GM21723 (cell line): ENCODE results near the gene IER5.
"Not testable (repeated sequence)": the region's sequence is repeated elsewhere in the genome, so short reads cannot be mapped to it uniquely, and the experiment has no call there.

Experiments
- ATAC-seq: cut with Tn5 transposase; IDR thresholded peaks from one replicate; pipeline ENCODE4 v1.9.1; 2021; ENCODE audit warnings: mild to moderate bottlenecking, moderate library complexity; ENCODE audit not compliant: unreplicated experiment

The IER5 gene

GRCh38 chr1:181088079-181089016 lies at the start of gene IER5:
IER5 (plus strand) TSS chr1:181088700; CDS start chr1:181088903, 203 bp downstream.
- peak; percentile 72 for ATAC-seq

GRCh38 chr1:181040284-181040865 lies 48.1 kb upstream of the IER5 start:
- no peak for ATAC-seq

DNA sequence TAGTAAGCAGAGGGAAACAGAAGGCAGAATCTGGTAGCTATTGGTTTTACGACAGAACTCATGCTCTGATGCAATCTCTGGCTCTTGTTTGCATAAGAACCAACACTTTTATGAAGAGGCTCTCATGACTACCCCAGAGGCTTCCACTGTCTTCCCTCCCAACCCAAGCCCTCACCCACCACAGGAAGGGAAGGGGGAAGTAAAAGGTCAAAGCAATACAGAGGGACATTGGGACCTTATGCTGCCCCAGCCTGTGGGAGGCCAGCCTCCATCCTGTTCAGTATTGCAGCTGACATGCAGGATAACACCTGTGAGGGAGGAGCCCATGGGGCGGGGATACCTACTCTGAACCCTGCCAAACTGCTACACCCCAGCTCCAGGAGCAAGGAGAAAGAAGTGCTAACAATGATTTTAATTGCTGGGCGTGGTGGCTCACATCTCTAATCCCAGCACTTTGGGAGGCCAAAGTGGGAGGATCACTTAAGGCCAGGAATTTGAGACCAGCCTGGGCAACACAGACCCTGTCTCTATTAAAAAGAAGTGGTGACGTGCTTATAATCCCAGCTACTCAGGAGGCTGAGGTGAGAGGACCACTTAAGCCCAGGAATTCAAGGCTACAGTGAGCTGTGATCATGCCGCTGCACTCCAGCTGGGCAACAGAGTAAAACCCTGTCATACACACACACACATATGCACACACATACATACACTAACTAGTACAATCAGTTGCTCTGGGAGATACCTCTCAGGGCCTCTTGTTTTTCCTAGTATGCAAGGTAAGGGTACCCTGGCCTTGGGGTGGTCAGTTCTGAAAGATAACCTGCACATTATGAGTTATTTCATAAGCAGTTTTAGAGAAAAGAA lies 45.2 kb upstream of the IER5 start:
- no peak for ATAC-seq

GRCh38 chr1:181044449-181044966 lies 44.0 kb upstream of the IER5 start:
- peak; percentile 79 for ATAC-seq

- ATAC-seq, result not testable (repeated sequence)
Observed at GRCh38 chr1:181045946-181046345, 42.6 kb upstream of the IER5 start.

DNA sequence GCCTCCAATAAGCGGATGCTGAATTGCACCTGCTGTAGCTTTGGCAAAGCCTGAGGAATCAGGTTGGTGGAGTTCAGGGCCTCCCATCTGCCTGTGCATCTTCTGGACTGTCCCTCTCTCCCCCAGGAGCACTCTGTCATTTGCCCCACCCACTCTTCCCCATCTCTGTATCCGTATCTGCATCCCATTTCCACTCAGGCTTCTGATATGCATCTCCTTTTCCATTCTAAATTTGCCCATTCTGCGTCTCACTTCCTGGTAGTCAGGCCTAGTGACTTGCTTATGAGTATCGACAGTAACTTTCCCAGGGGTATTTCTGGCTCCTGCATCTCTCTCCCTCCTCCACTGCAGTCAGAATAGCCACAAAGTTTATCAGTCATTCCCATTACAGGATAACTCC lies 39.1 kb upstream of the IER5 start:
- no peak for ATAC-seq

GRCh38 chr1:181050922-181051321 lies 37.6 kb upstream of the IER5 start:
- no peak for ATAC-seq

GRCh38 chr1:181056560-181056959 lies 31.9 kb upstream of the IER5 start:
- no peak for ATAC-seq

- no peak for ATAC-seq
Observed at GRCh38 chr1:181057079-181057478, 31.4 kb upstream of the IER5 start.

DNA sequence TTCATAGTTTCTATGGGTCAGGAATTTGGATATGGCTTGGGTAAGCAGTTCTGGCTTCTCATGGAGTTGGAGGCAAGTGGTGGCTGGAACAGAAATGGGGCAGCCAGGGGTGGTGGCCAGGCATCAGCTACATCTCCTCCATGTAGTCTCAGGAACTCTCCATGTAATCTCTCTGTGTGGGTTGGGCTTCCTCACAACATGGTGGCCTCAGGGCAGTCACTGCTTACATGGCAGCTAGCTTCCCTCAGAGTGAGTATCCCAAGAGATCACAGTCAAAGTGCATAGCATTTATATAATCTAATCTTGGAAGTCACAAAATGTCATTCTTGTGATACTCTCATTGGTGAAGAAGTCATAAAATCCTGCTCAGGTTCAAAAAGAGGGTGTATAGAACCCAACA lies 29.1 kb upstream of the IER5 start:
- no peak for ATAC-seq

- no peak for ATAC-seq
Observed at GRCh38 chr1:181060066-181060465, 28.4 kb upstream of the IER5 start.

DNA sequence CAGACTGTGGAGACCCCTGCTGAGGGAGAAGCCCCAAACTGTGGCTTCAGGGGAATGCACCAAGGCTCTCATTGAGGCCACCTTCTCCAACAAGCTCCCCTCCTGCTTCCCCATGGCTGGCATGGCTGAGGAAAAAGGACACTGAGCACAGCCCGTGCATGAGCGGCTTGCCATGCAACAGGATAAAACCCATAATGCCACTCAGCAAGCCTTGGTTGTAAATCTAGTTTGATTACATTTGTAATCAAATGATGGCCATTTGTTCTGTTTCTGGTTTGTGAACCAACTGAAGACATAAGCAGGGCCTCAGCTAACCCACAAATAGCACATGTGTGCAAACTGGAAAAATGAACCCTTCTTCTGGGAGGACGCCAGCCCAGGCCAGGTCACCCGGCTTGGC lies 27.6 kb upstream of the IER5 start:
- not testable (repeated sequence) for ATAC-seq

- no peak for ATAC-seq
Observed at GRCh38 chr1:181061487-181061886, 27.0 kb upstream of the IER5 start.

- peak; percentile 83 for ATAC-seq
Observed at GRCh38 chr1:181061891-181062835, 26.3 kb upstream of the IER5 start.

DNA sequence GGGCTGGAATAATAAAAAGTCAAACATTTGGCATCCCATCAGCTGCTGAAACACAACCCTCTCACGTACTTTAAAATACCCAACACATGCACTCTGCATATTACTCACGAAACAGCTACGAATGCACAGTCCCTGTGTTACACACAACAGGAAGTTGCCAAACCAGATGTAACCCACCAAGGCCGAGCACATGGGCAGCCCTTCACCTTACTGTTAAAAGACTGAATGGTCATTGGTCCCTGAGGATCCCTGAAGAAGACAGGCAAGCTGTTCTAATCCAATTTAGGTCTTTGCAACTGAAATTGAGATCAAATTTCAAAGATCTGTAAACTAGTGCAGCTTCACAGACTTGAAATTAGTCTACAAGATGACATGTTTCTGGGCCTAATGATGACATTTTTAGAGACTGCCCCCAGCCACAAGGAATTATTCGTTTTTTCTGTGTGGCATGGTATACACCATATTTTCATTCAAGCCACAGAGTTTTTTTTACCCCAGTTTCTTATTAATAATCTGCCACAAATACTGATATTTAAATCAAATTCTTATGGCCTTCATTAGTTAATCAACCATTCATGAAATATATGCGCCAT lies 25.6 kb upstream of the IER5 start:
- ATAC-seq, result peak; percentile 79

GRCh38 chr1:181064011-181064623 lies 24.4 kb upstream of the IER5 start:
- ATAC-seq, result no peak

- ATAC-seq, result no peak
Observed at GRCh38 chr1:181064702-181065101, 23.8 kb upstream of the IER5 start.

- ATAC-seq, result no peak
Observed at GRCh38 chr1:181073638-181074037, 14.9 kb upstream of the IER5 start.

DNA sequence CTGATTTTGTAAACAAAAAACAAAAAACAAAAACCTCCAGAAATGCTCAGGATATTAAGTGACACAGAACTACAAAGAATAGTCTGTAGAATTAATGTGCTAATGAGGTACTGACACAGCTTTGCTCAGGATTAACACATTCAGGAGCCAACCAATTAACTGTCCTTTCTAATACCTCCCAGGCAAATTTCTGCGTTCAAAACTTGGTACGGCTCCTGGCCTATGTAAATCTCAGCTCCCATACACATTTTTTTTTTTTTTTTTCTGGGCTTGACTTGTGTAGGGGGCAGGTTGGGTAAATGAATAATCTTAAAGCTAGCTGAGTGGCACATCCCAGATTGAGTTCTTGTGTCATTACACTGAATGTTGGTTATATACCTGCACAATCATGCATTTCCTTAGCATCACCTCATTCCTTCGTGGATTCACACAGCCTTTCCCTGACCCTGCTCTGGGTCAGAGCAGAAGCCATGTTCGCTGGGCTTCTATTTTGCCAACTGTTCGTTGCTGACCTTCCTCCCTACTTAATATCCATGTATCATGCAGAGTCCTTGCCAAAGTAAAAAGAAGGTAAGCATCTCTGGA lies 12.6 kb upstream of the IER5 start:
- no peak for ATAC-seq
